AG09309 (cell line): ENCODE measurements around the gene NMNAT2.
"Not testable (repeated sequence)": the region's sequence is repeated elsewhere in the genome, so short reads cannot be mapped to it uniquely, and the experiment has no call there.

Experiments
- DNase-seq: peaks from one replicate; pipeline ENCODE4 v3.0.0-alpha.2; 2010; ENCODE audit warnings: low read depth
- H3K4me3 ChIP-seq: 2 replicates; pipeline ENCODE4 v1.5.1; 2011; ENCODE audit warnings: mild to moderate bottlenecking, low read depth, low read length, moderate library complexity; ENCODE audit not compliant: control insufficient read depth
- TF ChIP-seq, protein P1 (sequence below): IDR thresholded peaks from 2 replicates; pipeline ENCODE4 v1.5.1; 2011; ENCODE audit warnings: mild to moderate bottlenecking, low read depth, low read length, inconsistent platforms; ENCODE audit not compliant: insufficient read depth, control insufficient read depth; ENCODE audit errors: missing control alignments

NMNAT2 gene

DNA sequence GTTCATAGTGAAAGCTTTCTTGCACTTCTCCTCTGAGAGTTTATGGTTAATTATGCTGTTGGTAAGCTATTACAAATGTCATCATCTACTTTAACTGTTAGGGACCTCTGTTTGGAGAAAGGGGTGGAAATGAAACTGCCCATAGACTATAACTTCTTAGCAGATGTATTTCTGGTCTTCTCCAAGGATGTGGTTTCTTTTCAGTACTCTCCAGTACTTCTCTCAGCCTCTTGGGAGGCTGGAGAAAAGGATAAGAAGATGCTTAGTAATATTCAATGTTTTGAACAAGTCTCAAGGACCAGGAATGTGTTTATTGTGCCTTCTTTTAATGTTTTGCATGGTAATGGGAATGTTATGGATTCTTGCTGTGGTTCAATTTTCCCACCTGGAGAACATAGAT, 171.7 kb downstream of the NMNAT2 start:
- DNase-seq, result no peak
- no peak overlapping the region for H3K4me3 ChIP-seq
- TF ChIP-seq, protein P1, sequence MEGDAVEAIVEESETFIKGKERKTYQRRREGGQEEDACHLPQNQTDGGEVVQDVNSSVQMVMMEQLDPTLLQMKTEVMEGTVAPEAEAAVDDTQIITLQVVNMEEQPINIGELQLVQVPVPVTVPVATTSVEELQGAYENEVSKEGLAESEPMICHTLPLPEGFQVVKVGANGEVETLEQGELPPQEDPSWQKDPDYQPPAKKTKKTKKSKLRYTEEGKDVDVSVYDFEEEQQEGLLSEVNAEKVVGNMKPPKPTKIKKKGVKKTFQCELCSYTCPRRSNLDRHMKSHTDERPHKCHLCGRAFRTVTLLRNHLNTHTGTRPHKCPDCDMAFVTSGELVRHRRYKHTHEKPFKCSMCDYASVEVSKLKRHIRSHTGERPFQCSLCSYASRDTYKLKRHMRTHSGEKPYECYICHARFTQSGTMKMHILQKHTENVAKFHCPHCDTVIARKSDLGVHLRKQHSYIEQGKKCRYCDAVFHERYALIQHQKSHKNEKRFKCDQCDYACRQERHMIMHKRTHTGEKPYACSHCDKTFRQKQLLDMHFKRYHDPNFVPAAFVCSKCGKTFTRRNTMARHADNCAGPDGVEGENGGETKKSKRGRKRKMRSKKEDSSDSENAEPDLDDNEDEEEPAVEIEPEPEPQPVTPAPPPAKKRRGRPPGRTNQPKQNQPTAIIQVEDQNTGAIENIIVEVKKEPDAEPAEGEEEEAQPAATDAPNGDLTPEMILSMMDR, result no peak

GRCh38 chr1:183245357-183245756, 172.8 kb downstream of the NMNAT2 start:
- H3K4me3 ChIP-seq, result no peak overlapping the region
- TF ChIP-seq, protein P1, result no peak
- DNase-seq, result no peak

- peak; percentile 67 for DNase-seq
- no peak overlapping the region for H3K4me3 ChIP-seq
- TF ChIP-seq, protein P1, result no peak
These were observed 173.7 kb downstream of the NMNAT2 start for GRCh38 chr1:183244466-183244865.

DNA sequence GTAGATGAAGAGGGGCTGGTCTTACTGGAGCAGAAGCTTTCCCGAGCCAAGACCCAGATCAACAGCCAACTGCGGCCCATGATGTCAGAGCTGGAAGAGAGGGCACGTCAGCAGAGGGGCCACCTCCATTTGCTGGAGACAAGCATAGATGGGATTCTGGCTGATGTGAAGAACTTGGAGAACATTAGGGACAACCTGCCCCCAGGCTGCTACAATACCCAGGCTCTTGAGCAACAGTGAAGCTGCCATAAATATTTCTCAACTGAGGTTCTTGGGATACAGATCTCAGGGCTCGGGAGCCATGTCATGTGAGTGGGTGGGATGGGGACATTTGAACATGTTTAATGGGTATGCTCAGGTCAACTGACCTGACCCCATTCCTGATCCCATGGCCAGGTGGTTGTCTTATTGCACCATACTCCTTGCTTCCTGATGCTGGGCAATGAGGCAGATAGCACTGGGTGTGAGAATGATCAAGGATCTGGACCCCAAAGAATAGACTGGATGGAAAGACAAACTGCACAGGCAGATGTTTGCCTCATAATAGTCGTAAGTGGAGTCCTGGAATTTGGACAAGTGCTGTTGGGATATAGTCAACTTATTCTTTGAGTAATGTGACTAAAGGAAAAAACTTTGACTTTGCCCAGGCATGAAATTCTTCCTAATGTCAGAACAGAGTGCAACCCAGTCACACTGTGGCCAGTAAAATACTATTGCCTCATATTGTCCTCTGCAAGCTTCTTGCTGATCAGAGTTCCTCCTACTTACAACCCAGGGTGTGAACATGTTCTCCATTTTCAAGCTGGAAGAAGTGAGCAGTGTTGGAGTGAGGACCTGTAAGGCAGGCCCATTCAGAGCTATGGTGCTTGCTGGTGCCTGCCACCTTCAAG, 174.8 kb downstream of the NMNAT2 start:
- no peak overlapping the region for H3K4me3 ChIP-seq
- TF ChIP-seq, protein P1, result no peak
- DNase-seq, result no peak

DNA sequence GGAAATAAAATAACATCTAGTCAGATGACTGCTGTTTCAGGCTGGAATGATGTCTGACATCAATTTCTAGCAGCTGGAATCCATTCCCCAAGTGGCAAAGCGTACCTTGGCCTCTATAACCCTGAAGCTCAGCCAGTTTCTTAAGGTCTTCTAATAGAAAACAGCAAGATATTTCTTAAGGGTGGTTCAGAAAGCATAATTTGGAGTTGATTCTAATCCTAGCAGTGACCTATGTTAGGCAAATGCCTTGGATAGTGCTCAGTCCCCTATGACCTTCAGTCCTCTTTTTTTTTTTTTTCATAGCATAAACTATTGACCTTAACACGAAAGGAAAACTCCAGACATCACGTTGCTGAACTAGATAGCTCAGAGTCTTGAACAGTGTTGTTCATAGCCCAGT, 175.6 kb downstream of the NMNAT2 start:
- TF ChIP-seq, protein P1, result no peak
- no peak for DNase-seq
- no peak overlapping the region for H3K4me3 ChIP-seq

DNA sequence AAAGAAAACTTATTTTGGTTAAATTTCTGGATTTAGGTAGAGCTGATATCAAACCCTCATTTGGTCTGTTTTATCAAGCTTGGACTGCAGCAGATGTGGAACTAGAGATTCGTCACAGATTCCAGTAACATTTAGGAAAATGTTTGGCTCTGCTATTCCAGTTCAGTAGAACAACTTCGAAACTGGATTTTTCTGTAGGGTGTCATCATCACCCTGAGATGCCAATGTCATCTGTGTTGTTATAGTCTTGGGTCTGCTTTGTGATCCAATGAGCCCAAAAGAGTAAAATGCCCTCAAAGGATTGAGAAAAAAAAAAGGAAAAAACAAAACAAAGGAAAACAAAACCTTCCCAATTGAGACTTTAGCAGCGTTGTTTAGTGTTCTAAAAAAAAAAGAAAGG, 176.7 kb downstream of the NMNAT2 start:
- DNase-seq, result no peak
- H3K4me3 ChIP-seq, result no peak overlapping the region
- TF ChIP-seq, protein P1, result no peak

GRCh38 chr1:183240853-183241252, 177.3 kb downstream of the NMNAT2 start:
- H3K4me3 ChIP-seq, DNase-seq: not testable (repeated sequence)
